ENCODE results near the gene OR2W1.

Gene OR2W1

GRCh38 chr6:29045075-29045474 is at the start of gene OR2W1:
OR2W1 (minus strand) TSS chr6:29045175; CDS start chr6:29045175, 0 bp downstream.
- DNase-seq, result no peak

- no peak for DNase-seq
Measured at GRCh38 chr6:29092957-29093356, 48.0 kb upstream of the OR2W1 start.

GRCh38 chr6:29087213-29087612 is 42.2 kb upstream of the OR2W1 start, which contains the start of gene OR2B3:
OR2B3 (minus strand) TSS chr6:29087313; CDS start chr6:29087248, 65 bp downstream.
- no peak for DNase-seq

- no peak for DNase-seq
Measured at GRCh38 chr6:29082457-29082856, 37.5 kb upstream of the OR2W1 start.

GRCh38 chr6:29081312-29081711 is 36.3 kb upstream of the OR2W1 start:
- DNase-seq, result no peak

- no peak for DNase-seq
Measured at GRCh38 chr6:29079203-29079602, 34.2 kb upstream of the OR2W1 start.

- DNase-seq, result peak; percentile 0
Measured at GRCh38 chr6:29071831-29072723, 27.1 kb upstream of the OR2W1 start.

- DNase-seq, result no peak
Measured at GRCh38 chr6:29051680-29052079, 6.7 kb upstream of the OR2W1 start.

- no peak for DNase-seq
Measured at GRCh38 chr6:29035951-29036350, 9.0 kb downstream of the OR2W1 start.

- DNase-seq, result no peak
Measured at GRCh38 chr6:29028821-29029220, 16.2 kb downstream of the OR2W1 start.

- no peak for DNase-seq
Measured at GRCh38 chr6:29025927-29026585, 18.9 kb downstream of the OR2W1 start.

- no peak for DNase-seq
Measured at GRCh38 chr6:29021434-29021833, 23.5 kb downstream of the OR2W1 start.

GRCh38 chr6:29019629-29020028 is 25.3 kb downstream of the OR2W1 start:
- DNase-seq, result no peak

GRCh38 chr6:29017428-29017802 is 27.6 kb downstream of the OR2W1 start:
- DNase-seq, result no peak

GRCh38 chr6:29016559-29017427 is 28.2 kb downstream of the OR2W1 start:
- peak; percentile 90 for DNase-seq

- no peak for DNase-seq
Measured at GRCh38 chr6:29014729-29015608, 30.0 kb downstream of the OR2W1 start.

- DNase-seq, result peak; percentile 46
Measured at GRCh38 chr6:29011276-29011734, 33.7 kb downstream of the OR2W1 start.

GRCh38 chr6:29009358-29009757 is 35.6 kb downstream of the OR2W1 start:
- DNase-seq, result no peak

- no peak for DNase-seq
Measured at GRCh38 chr6:29008089-29008488, 36.9 kb downstream of the OR2W1 start.

GRCh38 chr6:29005183-29005885 is 39.6 kb downstream of the OR2W1 start, which contains the start of gene ZNF311:
ZNF311 (minus strand) TSS chr6:29005315; CDS start chr6:29003954, 1,361 bp downstream.
- peak; percentile 58 for DNase-seq

- no peak for DNase-seq
Measured at GRCh38 chr6:28996844-28997510, 48.0 kb downstream of the OR2W1 start.

All from CD4-positive, alpha-beta T cell treated with Interleukin-17A for 1 hour (primary cell).